Activated CD4-positive, alpha-beta T cell treated with anti-CD3 and anti-CD28 coated beads for 48 hours (primary cell): ENCODE results near the gene SOCS3.

Experiments
- DNase-seq: peaks from one replicate; pipeline ENCODE4 v3.0.0-alpha.2; 2020

Gene SOCS3

GRCh38 chr17:78366109-78366848, 6.4 kb upstream of the SOCS3 start:
- no peak for DNase-seq

GRCh38 chr17:78365561-78366108, 5.8 kb upstream of the SOCS3 start:
- no peak for DNase-seq

GRCh38 chr17:78364436-78365281, 4.8 kb upstream of the SOCS3 start:
- no peak for DNase-seq

- DNase-seq: no peak
Observed at GRCh38 chr17:78362671-78363070, 2.8 kb upstream of the SOCS3 start.

- no peak for DNase-seq
Observed at GRCh38 chr17:78362232-78362631, 2.4 kb upstream of the SOCS3 start.

- DNase-seq: no peak
Observed at GRCh38 chr17:78361225-78361701, 1.4 kb upstream of the SOCS3 start.

GRCh38 chr17:78360371-78361224, 721 bp upstream of the SOCS3 start:
- DNase-seq: peak; percentile 97

- DNase-seq: no peak
Observed at GRCh38 chr17:78359321-78359996, 418 bp downstream of the SOCS3 start.

GRCh38 chr17:78358538-78359320, 1.1 kb downstream of the SOCS3 start:
- DNase-seq: no peak

GRCh38 chr17:78357672-78358537, 2.0 kb downstream of the SOCS3 start:
- no peak for DNase-seq

- no peak for DNase-seq
Observed at GRCh38 chr17:78357177-78357586, 2.7 kb downstream of the SOCS3 start.

- peak; percentile 94 for DNase-seq
Observed at GRCh38 chr17:78356101-78356713, 3.7 kb downstream of the SOCS3 start.

- DNase-seq: no peak
Observed at GRCh38 chr17:78355701-78356100, 4.2 kb downstream of the SOCS3 start.

- no peak for DNase-seq
Observed at GRCh38 chr17:78355045-78355641, 4.7 kb downstream of the SOCS3 start.

GRCh38 chr17:78353834-78354233, 6.0 kb downstream of the SOCS3 start:
- no peak for DNase-seq

- no peak for DNase-seq
Observed at GRCh38 chr17:78351449-78352006, 8.3 kb downstream of the SOCS3 start.

- DNase-seq: no peak
Observed at GRCh38 chr17:78349891-78350642, 9.8 kb downstream of the SOCS3 start.

- DNase-seq: no peak
Observed at GRCh38 chr17:78348055-78348770, 11.7 kb downstream of the SOCS3 start.
